Stomach (tissue), 4 donors: ENCODE measurements around the gene SLC18A2.

Experiments
- POLR2A ChIP-seq, 4 donors: fragments of 450-650 bp; IDR thresholded peaks; one replicate each; pipeline ENCODE4 v1.6.1; 2016; ENCODE audit warnings: antibody characterized with exemption in 4 of 4, control low read depth in 2 of 4, mild to moderate bottlenecking in 1 of 4, moderate library complexity in 1 of 4
- POLR2AphosphoS5 ChIP-seq, 3 donors: sonication (generic); formaldehyde crosslinking; IDR thresholded peaks; one replicate each; pipeline ENCODE4 v1.6.1; 2016; ENCODE audit warnings: antibody characterized with exemption in 3 of 3
- TF ChIP-seq, protein P1 (sequence below), 7 experiments: fragments of 450-650 bp in 4 of 7; fragments of 200-600 bp in 3 of 7; sonication (generic) in 3 of 7; IDR thresholded peaks; one replicate each; pipeline ENCODE4 v1.5.1; 2016 to 2019; ENCODE audit warnings: antibody characterized with exemption in 7 of 7, control low read depth in 2 of 7, mild to moderate bottlenecking in 1 of 7

DNA sequence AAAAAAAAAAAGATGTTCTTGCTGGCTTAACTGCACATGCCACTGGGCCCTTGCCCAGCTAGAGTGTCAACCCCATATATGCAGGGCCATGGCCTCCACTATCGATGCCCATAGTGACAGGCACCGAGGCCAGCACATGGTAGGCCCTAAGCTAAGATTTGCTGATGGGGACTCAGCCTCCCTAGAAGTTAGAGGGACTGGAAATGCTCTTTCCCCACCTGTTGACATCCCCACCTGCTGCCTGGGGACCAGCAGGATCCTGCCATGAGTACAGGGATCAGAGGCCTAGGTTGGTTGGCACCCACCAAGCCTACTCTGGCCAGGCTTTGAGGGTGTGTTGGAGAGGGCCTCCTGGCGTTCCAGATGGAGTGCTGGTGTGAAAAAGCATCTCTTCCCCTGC is 16.0 kb upstream of the SLC18A2 start:
- TF ChIP-seq, protein P1, sequence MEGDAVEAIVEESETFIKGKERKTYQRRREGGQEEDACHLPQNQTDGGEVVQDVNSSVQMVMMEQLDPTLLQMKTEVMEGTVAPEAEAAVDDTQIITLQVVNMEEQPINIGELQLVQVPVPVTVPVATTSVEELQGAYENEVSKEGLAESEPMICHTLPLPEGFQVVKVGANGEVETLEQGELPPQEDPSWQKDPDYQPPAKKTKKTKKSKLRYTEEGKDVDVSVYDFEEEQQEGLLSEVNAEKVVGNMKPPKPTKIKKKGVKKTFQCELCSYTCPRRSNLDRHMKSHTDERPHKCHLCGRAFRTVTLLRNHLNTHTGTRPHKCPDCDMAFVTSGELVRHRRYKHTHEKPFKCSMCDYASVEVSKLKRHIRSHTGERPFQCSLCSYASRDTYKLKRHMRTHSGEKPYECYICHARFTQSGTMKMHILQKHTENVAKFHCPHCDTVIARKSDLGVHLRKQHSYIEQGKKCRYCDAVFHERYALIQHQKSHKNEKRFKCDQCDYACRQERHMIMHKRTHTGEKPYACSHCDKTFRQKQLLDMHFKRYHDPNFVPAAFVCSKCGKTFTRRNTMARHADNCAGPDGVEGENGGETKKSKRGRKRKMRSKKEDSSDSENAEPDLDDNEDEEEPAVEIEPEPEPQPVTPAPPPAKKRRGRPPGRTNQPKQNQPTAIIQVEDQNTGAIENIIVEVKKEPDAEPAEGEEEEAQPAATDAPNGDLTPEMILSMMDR (IDR thresholded peaks at IDR 0.05), result no peak
- TF ChIP-seq POLR2A (IDR thresholded peaks at IDR 0.05) (no peak), POLR2AphosphoS5 (IDR thresholded peaks at IDR 0.05) (no peak)
